Neural cell (in vitro differentiated cells): ENCODE measurements around the gene RUNX3. TPM values are rescaled to one million over a fixed set of nuclear protein-coding genes. Genes with fewer than 3 reads are reported as not detected.

Experiments
- H2AFZ ChIP-seq: fragments of 200-600, 300-800 bp; sonication (generic), shearing (Covaris generic); 2 replicates; pipeline ENCODE4 v1.6.0; 2014; ENCODE audit warnings: low read depth, mild to moderate bottlenecking, antibody characterized with exemption, low read length, moderate library complexity
- H3F3A ChIP-seq: fragments of 200-600 bp; shearing (Covaris generic); 2 replicates; pipeline ENCODE4 v1.6.1; 2016; ENCODE audit warnings: mild to moderate bottlenecking, moderate library complexity, mixed read lengths, antibody characterized with exemption, low read length; ENCODE audit not compliant: insufficient read depth, poor library complexity, severe bottlenecking
- H3K27ac ChIP-seq: fragments of 200-600, 300-800 bp; sonication (generic), shearing (Covaris generic); 2 replicates; pipeline ENCODE4 v1.5.1; 2014; ENCODE audit warnings: mild to moderate bottlenecking, low read length, moderate library complexity
- H3K27me3 ChIP-seq: fragments of 300-800, 200-600 bp; sonication (generic), shearing (Covaris generic); 2 replicates; pipeline ENCODE4 v1.6.0; 2014; ENCODE audit warnings: mild to moderate bottlenecking, low read depth, low read length, moderate library complexity; ENCODE audit not compliant: insufficient read depth
- H3K36me3 ChIP-seq: fragments of 300-800, 200-600 bp; sonication (generic), shearing (Covaris generic); 2 replicates; pipeline ENCODE4 v1.5.1; 2014; ENCODE audit warnings: mild to moderate bottlenecking, antibody characterized with exemption, low read length, moderate library complexity; ENCODE audit not compliant: insufficient read depth
- H3K4me2 ChIP-seq: fragments of 300-800, 200-600 bp; sonication (generic), shearing (Covaris generic); 2 replicates; pipeline ENCODE4 v1.6.0; 2014; ENCODE audit warnings: mild to moderate bottlenecking, low read length
- H3K4me3 ChIP-seq: fragments of 300-800, 200-600 bp; sonication (generic), shearing (Covaris generic); 2 replicates; pipeline ENCODE4 v1.5.1; 2014; ENCODE audit warnings: mild to moderate bottlenecking, low read length, moderate library complexity
- H3K79me2 ChIP-seq: fragments of 200-600 bp; shearing (Covaris generic); replicated peaks from 2 replicates; pipeline ENCODE4 v1.6.0; 2014; ENCODE audit warnings: mild to moderate bottlenecking, low read length, moderate library complexity; ENCODE audit not compliant: insufficient read depth
- H3K9ac ChIP-seq: fragments of 300-800, 200-600 bp; sonication (generic), shearing (Covaris generic); 2 replicates; pipeline ENCODE4 v1.6.1; 2016; ENCODE audit warnings: mild to moderate bottlenecking, low read length, mixed read lengths
- H3K9me2 ChIP-seq: fragments of 200-600 bp; shearing (Covaris generic); 2 replicates; pipeline ENCODE4 v1.6.1; 2016; ENCODE audit warnings: mild to moderate bottlenecking, low read length, mixed read lengths; ENCODE audit not compliant: insufficient read depth
- H3K9me3 ChIP-seq: fragments of 200-600, 300-800 bp; sonication (generic), shearing (Covaris generic); 2 replicates; pipeline ENCODE4 v1.6.1; 2016; ENCODE audit warnings: mild to moderate bottlenecking, mixed run types, low read length, moderate library complexity, mixed read lengths
- H4K20me1 ChIP-seq: fragments of 200-600 bp; shearing (Covaris generic); 2 replicates; pipeline ENCODE4 v1.6.1; 2016; ENCODE audit warnings: mild to moderate bottlenecking, mixed run types; ENCODE audit not compliant: insufficient read depth
- CTCF ChIP-seq: fragments of 450-650 bp; IDR thresholded peaks from 2 replicates; pipeline ENCODE4 v1.5.1; 2014; ENCODE audit warnings: antibody characterized with exemption, mild to moderate bottlenecking, moderate library complexity; ENCODE audit not compliant: poor library complexity, severe bottlenecking
- EP300 ChIP-seq: fragments of 450-650 bp; conservative IDR thresholded peaks from 2 replicates; pipeline ENCODE4 v1.6.1; 2014; ENCODE audit warnings: antibody characterized with exemption, mild to moderate bottlenecking, moderate library complexity; ENCODE audit not compliant: poor library complexity, severe bottlenecking
- EZH2 ChIP-seq: fragments of 200-600, 300-800 bp; shearing (Covaris generic), sonication (generic); IDR thresholded peaks from 2 replicates; pipeline ENCODE4 v1.6.1; 2014; ENCODE audit warnings: antibody characterized with exemption, low read length, borderline replicate concordance, mild to moderate bottlenecking; ENCODE audit not compliant: insufficient read depth, poor library complexity, severe bottlenecking
- MXI1 ChIP-seq: fragments of 450-650 bp; conservative IDR thresholded peaks from 2 replicates; pipeline ENCODE4 v1.6.1; 2014; ENCODE audit warnings: antibody characterized with exemption, mild to moderate bottlenecking; ENCODE audit not compliant: poor library complexity, severe bottlenecking
- POLR2AphosphoS5 ChIP-seq: IDR thresholded peaks from 2 replicates; pipeline ENCODE4 v1.6.1; 2012
- RAD21 ChIP-seq: fragments of 450-650 bp; conservative IDR thresholded peaks from 2 replicates; pipeline ENCODE4 v1.6.1; 2014; ENCODE audit warnings: antibody characterized with exemption, mild to moderate bottlenecking, moderate library complexity
- REST ChIP-seq: IDR thresholded peaks from 2 replicates; pipeline ENCODE4 v1.6.1; 2012; ENCODE audit warnings: borderline replicate concordance
- SMC3 ChIP-seq: fragments of 450-650 bp; conservative IDR thresholded peaks from 2 replicates; pipeline ENCODE4 v1.6.1; 2014; ENCODE audit warnings: antibody characterized with exemption, mild to moderate bottlenecking, moderate library complexity; ENCODE audit not compliant: poor library complexity
- TAF1 ChIP-seq: IDR thresholded peaks from 2 replicates; pipeline ENCODE4 v1.6.1; 2012; ENCODE audit warnings: low read depth
- polyA plus RNA-seq: library from polyadenylated mRNA; depleted of rRNA; stranded (reverse); fragments of >200 nt; gene quantifications from 2 replicates; pipeline ENCODE4 v1.2.3, GENCODE V29; 2014

RUNX3 gene
- polyA plus RNA-seq, 1 donor from 2014 or later: not detected

DNA sequence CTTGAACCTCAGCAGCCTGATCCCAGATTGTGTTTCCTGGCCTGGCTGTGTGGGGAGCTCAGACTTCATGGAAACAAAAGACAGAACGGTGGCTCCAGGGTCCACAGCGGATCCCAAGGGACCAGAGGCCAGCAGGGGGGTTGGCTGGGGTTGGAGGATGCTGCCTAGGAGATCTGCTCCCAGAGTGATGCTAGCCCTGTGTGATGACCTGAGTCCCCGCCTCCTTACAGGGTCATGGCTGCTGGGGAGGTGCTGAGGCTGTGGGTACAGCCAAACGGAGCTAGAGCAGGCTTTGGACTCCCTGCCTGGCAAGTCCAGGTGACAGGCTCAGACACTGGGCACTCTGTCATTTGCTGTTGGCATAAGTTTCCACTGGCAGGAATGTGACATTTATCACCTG, 11.5 kb upstream of the RUNX3 start:
- Histone ChIP-seq H3K9ac (no peak overlapping the region), H3F3A (no peaks in the 10 kb centered on the region), H3K36me3 (no peaks in the 10 kb centered on the region), H2AFZ (no peak overlapping the region), H3K4me3 (no peak overlapping the region), H3K9me2 (no peaks in the 10 kb centered on the region), H3K27ac (no peak overlapping the region), H3K9me3 (no peaks in the 10 kb centered on the region), H4K20me1 (no peaks in the 10 kb centered on the region), H3K27me3 (no peaks in the 10 kb centered on the region), H3K4me2 (no peak overlapping the region), H3K79me2 (no peaks in the 10 kb centered on the region)
- no peak for TF ChIP-seq REST
- TF ChIP-seq EP300: no peak
- TF ChIP-seq SMC3: no peak
- TF ChIP-seq MXI1: no peak
- TF ChIP-seq POLR2AphosphoS5: no peak
- TF ChIP-seq TAF1: no peak
- TF ChIP-seq RAD21: no peak
- TF ChIP-seq EZH2: no peak
- TF ChIP-seq CTCF: no peak

DNA sequence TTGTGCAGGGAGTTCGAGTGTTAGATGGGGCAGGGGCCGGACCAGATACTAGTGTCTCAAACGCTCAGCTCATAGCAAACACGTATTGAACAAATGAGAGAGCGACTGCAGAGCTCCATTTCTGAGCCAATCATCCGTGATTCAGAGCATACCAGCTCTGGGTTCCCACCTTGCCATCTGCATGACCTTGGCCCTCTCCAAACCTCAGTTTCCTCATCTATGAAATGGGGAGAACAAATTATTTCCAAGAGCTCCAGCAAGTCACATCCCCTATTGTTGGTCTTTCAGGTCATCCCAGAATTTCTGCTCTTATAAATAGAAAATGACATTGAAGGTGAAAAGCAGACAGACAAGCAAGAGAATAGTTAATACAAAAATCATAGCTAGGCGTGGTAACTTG, 10.2 kb upstream of the RUNX3 start:
- Histone ChIP-seq H3K9me3 (no peaks in the 10 kb centered on the region), H3F3A (no peaks in the 10 kb centered on the region), H3K4me2 (no peak overlapping the region), H3K79me2 (no peaks in the 10 kb centered on the region), H4K20me1 (no peaks in the 10 kb centered on the region), H3K27ac (no peak overlapping the region), H2AFZ (no peak overlapping the region), H3K36me3 (no peaks in the 10 kb centered on the region), H3K9me2 (no peaks in the 10 kb centered on the region), H3K27me3 (peaks cover 5% of the 10 kb centered on the region), H3K4me3 (no peak overlapping the region), H3K9ac (no peak overlapping the region)
- TF ChIP-seq TAF1 (no peak), EP300 (no peak), REST (no peak), POLR2AphosphoS5 (no peak), MXI1 (no peak)
